AG20443 (cell line): ENCODE results near the gene MCEE.
"Not testable (repeated sequence)": the region's sequence is repeated elsewhere in the genome, so short reads cannot be mapped to it uniquely, and the experiment has no call there.

Experiments
- DNase-seq: peaks from one replicate; pipeline ENCODE4 v3.0.0; 2012; ENCODE audit warnings: low spot score, mixed read lengths

Gene MCEE

DNA sequence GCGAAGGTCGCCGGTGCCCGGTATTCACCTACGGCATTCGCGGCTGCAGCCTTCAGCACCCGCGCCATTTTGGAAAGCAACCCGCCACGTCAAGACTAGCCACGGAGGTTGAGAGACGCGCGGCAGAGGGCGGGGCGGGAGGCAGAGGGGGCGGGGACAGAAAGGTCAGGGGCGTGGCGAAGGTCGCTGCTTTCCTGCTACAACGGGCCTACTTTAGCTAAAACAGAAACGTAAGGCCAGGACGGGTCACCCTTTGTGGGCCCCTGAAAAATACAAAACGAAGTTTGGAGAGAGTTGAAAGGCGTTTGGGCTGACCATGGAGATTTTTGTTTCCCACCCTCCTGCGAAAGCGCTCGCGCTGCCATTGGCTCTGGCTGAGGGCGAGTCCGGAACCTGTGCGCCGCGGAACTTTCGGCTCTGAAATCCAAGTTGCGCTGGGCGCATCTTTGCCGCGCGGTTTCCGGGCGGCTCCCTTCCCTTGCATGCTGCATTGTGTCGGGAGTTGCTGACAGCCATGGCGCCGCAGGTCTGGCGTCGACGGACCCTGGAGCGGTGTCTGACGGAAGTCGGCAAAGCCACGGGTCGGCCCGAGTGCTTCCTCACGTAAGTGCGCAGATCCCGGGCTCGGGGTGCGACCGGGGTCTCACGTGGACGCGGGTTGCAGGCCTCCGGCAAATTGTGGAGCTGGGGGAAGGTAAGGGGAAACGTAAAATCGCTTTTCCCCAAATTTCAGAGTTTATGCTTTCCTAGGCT lies at the start of gene MCEE, which contains the start of gene MPHOSPH10:
MCEE (minus strand) TSS at position 78 of the 753 bp plus-strand sequence; CDS start at position 68, 10 bp downstream.
MPHOSPH10 (plus strand) TSS at position 483 of the 753 bp plus-strand sequence; CDS start at position 515, 32 bp downstream.
- DNase-seq = peak; percentile 96

DNA sequence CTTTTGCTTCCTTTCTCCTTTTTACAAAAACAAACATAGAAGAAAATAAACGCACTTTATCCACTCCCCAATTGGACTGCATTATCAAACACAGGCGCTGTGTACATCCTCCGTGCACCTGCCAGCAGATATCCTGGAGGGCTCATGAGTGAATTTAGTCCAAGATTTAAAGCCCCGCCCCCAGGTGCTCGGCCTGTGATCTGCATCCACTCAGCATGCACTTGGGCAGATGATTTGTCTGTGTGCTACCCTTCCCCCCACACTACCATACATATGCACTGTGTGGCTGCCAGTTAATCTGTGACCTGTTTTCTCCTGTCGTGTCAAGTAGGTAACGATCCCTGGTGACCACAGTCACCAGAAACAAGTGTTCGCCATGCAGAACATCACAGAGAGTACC lies 48.8 kb upstream of the MCEE start:
- not testable (repeated sequence) for DNase-seq

DNA sequence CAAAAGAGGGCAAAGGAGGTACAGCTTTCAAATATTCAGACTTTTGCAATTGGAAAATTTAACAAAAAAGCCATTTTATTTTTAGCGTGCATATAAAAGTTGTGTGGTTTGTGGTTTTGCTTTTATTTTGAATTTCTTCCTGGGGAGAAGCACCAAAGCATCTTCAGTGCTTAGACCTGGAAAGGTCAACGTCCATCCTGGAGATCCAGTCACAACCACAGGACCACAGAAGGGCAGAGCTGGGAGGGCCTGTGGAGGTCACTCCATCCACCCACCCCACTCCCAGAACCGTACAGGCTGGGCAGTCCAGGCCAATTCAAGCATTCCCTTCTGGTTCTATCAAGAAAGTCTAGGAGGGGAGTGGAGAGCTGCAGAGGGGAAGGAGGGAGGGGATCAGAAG lies 44.2 kb upstream of the MCEE start:
- no peak for DNase-seq

DNA sequence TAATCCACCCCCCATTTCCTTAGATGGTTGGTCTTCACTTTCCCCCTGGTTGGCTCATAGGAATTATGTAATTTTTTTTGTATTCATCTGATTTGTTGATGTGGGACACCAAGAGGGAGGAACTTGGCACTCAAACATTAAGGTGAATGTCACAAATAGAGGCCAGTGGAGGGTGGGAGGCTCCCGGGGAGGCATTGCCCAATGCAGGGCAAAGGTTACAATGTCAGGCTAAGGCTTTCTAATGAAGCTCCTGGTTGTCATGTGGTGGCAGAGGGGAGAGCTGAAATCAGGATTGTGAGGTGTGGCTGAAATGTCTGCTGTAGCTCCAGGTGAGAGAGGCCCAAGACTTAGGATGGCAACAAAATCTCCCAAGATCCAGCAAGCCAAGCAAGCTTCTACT lies 43.1 kb upstream of the MCEE start:
- no peak for DNase-seq

DNA sequence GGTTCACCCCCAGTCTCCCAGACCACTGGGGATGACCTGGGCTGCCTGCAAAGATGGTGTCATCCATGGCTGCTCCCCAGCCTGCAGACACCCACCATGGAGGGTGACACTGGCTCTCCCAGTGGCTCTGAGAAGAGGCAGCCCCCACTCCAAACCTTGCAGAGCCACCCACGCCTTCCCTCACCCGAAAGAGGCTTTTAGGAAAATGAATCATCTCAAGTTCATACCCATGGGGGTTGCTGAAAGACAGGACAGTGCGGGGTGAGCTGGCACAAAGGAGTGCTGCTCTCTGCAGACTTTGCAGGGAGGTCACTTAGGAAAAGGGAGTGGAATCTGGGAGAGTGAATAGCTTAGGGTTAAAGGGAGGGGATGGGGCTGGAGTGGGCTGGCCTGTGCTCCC lies 36.8 kb upstream of the MCEE start:
- no peak for DNase-seq

DNA sequence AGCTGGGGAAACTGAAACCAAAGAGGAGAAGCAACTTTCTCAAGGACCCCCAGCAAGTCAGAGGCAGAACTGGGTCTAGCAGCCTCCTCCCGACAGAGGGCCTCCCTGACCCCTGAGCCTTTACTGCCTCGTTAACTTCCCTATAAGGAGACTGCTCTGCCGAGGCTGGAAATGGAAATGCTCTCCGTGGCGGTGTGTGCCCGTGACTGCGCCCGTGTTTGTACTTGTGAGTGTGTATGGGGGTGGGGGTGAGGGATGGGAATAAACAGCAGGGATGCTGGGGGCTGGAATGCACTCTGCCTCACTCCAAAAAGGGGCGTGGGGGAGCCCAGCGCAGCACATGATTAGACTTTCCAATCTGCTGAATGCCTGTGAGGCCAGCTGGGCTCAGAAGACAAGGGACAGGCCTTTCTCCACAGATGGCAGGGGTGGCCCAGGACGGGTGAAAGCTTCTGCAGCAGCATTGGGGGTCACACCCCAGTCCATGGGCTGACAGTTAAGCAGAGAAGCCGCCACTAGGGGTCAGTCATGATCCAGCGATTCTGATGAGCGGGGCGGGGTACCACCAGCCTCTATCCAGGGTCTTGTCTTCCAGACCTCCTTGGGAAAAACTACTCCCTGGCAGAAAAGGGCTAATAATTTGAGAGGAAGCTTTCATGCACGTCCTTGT lies 27.2 kb upstream of the MCEE start:
- peak; percentile 68 for DNase-seq

DNA sequence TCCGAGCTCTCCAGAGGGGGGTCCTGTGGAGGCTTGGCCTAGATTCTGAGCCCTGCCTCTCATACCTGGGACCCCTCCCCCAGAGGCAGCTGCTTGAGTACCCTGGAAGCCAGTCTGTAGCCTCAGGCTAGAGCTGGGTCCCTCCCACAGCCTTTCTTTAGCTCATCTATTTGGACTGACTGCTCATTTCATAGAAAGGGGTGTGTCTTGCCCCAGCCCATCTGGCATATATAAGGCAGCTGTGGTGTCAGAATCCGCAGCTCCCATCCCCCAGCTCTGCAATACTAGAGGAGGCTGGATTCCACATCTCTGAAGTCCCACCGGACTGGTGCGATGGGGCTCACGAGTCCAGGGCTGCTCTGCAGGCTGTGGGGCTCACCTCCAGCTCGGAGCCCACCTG lies 26.5 kb upstream of the MCEE start:
- DNase-seq = peak; percentile 30

DNA sequence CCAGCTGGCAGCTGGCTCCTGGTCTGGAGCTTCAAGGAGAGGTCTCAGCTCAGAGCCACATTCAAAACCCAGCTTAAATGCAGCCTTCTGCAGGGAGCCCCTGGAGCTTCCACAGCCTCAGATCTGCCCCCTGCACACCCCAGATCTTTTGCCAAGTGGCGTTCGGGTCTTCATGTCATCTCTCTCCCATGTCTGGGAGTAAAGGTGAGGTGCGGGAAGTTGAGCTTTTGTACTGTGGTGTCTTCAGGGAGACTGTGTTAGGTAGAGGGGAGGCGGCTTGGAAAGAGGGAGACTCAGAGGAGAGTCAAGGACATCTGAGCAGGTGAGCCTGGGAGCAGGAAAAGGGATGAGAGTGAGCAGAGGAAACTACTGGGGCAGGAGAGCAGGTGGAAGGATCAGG lies 25.8 kb upstream of the MCEE start:
- no peak for DNase-seq

DNA sequence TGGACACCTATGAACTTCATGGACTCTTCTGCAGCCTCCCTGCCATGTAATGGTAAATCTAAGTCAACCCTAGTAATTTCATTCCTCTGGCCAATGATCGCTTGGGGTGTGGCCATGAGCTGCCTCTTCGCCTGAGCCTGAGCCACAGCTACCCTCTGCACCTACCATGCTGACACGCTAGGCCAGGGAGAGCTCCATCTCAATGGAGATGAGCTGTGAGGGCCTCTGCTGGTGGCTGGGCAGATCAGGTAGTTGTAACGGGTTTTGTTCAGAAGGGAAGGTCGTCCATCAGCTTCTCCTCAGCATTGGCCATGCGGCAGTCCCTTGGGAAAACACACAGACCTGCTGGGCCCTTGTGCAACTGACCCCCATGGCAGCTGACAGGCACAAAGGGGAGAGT lies 24.8 kb upstream of the MCEE start:
- no peak for DNase-seq

DNA sequence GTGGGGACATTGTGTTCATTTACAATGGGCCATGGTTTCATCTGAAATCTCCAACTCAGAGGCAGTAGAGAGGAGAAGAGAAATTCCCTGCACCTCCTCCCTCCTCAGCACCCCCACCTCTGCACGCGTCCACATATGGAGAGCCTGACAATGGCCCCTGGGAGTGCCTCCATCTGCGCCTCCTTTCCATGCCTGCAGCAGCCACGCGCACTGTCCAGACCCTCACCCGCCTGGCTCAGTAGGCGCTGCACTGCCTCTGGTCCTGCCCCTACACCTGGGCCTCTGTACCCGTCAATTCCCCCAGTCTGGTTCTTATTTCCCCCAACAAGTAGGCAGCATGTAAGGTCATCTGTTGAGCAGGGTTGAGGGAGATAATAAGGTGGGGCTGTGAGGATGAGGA lies 24.2 kb upstream of the MCEE start:
- no peak for DNase-seq

DNA sequence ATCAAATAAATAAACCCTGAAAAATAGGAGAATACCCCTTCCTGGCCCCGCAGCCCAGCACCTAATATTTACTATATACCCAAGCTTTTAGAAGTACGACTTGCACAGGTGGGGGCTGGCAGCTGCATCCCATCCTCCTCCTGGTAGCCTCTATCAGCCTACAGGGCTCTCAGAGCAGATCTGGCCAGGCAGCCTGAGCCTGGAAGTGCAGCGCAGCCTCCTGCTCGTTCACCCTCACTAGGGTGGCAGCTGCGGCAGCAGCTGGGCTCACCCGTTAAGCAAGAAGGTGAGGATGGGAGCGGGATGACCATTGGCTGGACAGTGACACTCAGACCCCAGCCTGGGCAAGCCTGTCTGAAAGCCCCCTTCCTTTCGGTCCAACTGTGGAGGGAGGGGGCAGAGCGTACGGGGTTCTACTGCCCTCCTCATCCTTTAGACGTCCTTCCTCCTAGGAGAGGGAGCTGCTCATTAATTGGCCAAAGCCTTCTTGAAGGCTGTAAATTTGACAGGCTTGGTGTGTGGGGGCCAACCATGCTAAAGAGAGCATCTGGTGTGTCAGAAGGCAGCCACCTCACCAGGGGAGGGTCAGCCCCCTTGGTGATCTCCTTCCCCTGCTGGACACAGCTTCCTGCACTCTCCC lies 23.7 kb upstream of the MCEE start:
- DNase-seq = no peak

DNA sequence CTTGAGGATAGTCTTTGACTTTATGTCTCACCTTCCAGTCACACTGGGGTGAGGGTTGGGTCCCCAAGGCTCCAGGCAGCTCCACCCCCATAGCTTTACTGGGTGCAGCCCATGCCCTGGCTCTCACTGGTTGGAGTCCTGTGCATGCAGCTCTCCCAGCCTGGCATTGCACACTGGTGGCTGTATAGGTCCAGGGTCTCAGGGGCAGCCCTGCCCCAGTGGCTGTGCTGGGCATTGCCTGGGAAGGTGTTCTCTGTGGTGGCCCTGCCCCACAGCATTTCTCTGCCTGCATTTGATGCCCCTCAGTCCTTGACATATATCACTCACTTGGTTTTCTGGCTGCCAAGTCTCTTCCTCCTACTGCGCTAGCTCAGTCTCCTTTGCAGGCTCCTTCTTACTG lies 21.6 kb upstream of the MCEE start:
- no peak for DNase-seq

DNA sequence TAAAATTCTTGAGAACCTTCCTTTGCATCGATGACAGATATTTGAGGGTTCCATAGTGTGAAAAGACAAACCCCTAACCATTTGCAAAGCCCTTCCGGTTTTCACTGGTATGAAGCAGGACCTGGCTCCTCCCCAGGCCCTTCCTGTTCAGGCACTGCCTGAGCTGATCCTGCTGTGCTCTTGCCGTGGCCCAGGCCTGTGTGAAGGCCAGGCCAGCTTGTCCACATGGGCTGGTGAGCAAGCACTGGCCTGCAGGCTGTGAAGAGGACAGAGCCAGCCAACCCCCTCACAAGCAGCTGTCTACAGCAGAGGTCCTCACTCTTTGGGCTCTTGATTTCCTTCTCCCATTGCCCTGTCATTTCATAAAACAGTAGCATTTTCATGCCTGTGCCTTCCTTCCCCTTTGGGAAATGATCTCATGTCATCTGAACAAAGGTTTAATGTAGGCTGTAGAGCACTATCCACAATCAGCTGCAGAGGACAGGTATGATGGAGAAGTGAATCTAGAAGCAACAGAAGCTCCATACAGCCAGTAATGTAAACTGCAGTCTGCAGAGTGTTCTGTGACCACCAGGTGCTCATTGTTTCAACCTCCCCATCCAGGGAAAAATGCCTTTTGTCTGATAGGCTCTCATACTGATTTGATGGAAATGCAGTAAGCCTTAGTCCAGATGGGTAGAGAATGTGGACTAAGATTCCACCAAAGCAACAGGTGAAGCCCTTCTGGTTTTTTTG lies 20.2 kb upstream of the MCEE start:
- DNase-seq = no peak

DNA sequence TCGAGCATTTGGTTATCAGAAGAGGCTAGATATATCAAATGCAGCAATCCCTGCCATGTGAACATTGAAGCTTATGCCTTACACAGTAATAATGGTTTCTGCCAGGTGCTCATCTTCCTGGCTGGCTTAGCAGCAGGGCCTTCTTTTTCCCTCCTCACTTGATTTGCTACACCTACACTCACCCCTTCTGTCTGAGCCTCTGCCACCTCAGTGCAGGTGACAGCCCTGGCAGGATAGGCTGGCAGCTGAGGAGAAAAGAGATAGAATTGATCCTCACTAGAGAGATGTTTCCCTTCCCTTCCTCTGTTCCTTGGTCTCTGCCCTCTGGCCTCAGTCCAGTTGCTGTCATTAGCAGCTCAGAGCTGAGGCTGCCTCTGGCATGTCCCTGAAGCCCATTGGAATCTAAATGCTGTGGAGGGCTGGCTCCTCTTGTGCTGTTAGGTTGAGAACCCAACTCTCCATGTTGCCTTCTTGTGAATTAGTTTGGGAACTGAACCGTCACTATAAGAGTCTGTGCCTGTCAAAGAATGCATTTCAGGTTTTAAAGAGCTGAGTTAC lies 18.6 kb upstream of the MCEE start:
- DNase-seq = no peak

DNA sequence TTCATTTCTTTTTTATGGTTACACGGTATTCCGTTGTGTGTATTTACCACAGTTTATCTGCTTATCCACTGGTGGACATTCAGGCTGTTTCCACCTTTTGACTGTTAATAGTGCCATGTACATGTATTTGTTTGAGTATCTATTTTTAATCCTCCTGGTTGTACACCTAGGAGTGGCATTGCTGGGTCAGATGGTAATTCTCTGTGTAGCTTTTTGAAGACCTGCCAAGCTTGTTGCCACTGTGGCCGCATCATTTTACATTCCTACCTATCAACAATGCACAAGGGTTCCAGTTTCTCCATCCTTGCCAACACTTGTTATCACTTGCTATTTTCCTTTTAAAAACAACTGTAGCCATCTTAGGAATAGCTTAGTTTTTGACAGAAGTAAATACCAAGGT lies 13.8 kb upstream of the MCEE start:
- DNase-seq = no peak

DNA sequence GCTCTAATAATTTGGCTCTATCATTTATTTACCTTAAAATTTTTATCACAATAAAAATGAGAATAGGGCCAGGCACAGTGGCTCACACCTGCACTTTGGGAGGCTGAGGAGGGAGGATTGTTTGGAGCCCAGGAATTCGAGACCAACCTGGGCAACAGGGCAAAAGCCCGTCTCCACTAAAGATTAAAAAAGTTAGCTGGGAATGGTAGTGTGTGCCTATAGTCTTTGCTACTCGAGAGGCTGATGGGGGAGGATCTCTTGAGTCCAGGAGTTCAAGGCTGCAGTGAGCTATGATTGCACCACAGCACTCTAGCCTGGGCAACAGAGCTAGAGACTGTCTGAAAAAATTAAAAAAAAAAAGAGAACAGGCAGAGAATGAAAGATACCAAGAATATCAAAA lies 6.1 kb upstream of the MCEE start:
- no peak for DNase-seq

DNA sequence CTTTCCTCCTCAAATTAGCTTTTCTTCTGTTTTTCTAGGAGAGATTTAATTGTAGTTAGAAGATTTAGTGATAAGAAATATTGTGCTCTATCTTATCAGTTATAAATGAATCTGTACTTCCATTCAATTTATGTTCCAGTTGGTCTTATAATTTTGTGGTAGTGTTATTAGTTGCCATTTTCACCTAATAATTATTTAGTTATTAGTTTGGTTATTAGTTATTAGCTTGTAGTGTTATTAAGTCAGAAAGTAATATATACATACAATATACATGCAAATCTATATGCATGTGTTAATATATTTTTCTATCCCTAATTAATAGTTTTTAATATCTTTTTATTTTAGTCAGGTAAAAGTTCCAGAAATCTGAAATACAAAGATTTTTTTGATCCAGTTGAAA lies 3.6 kb upstream of the MCEE start:
- no peak for DNase-seq

DNA sequence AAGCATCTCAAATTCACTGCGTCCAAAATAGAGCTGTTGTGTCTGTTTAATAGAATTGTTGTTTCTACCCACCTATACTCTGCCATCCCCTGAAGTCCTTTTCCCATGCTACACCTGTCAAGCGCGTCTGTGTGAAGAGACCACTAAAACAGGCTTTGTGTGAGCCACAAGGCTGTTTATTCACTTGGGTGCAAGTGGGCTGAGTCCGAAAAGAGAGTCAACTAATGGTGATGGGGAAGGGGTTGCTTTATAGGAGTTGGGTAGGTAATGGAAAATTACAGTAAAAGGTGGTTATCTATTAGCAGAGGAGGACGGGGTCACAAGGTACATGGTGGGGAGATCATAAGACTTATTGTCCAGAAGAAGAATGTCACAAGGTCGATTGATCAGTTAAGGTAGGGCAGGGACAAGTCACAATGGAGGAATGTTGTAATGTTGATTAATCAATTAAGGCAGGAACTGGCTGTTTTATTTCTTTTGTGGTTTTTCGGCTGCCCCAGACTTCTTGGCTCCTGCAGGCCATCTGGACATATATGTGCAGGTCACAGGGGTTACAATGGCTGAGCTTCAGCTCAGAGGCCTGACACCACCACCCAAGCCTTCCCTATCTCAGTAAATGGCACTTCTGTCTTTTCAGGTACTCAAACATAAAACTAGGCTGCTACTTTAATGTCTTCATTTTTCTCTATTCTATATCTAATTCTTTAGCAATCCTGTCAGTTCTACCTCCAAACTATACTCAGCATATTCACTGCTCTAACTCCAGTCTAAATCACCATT lies 1.5 kb upstream of the MCEE start:
- not testable (repeated sequence) for DNase-seq

DNA sequence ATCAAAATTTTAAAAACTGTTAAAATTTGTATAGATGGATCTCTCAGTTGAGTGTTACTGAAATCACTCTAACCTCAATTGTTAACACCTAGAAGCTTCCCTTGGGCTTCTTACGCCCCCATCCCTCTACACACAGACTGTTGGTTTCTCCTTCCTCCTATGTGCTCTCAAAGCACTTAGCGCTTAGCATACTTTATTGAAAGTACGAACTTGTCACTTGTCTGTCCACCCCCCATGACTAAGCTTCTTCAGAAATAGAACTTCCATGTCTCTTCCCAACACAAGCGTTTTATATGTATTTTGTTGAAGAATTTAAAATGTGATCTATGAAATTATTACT lies 846 bp upstream of the MCEE start:
- no peak for DNase-seq

DNA sequence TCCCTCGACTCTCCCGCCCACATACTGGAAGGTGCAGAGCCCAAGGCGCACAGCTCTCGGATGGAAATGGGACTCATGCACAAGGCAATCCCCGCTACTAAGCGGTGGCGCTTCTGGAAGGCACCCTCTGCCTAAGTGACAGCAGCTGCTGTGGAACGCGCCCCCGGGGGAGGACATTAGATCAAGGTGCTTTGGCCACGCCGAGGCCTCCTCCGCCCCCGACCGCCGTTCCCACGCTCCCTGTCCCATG lies 202 bp downstream of the MCEE start:
- no peak for DNase-seq

DNA sequence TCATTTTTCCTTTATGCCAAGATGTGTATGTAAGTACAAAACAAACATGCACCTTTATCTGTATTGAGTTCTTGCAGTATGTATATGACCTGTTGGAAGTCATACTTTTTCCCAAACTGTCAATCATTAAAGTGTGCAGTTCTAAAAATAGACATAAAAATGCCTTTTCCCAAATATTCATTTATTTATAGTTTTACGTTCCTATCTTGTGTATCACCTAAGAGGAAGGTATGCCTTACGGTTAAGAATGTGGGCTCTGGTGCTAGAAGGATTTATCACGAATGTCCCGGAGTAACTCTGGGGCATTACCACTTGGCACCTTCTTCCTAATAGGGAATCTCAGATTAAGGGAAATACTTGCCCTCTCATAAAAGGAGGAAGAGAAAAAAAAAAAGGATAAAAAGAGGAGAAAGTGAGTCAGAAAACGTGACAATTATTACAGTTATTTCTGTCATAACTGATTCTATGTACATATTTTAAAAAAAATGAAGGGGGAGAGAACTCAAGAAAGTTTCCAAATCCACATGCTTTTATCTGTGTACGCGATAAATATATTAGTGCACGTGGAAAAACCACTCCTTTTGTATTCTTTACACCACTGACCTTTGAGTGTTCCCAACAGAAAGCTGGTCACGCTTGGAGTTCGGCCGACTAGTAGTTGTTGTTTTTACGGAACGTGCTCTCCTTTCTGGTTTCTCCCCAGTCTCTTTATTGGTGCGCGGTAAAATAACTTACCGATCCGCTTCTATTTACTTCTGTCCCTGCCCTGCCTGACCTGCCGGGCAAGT lies 721 bp downstream of the MCEE start:
- DNase-seq = no peak
